ENCODE results near the gene PTPN4. TPM values are rescaled to one million over a fixed set of nuclear protein-coding genes. Genes with fewer than 3 reads are reported as not detected.

PTPN4 gene
- polyA plus RNA-seq, 3 donors = 5.5 to 6.7 (median 5.7) TPM

DNA sequence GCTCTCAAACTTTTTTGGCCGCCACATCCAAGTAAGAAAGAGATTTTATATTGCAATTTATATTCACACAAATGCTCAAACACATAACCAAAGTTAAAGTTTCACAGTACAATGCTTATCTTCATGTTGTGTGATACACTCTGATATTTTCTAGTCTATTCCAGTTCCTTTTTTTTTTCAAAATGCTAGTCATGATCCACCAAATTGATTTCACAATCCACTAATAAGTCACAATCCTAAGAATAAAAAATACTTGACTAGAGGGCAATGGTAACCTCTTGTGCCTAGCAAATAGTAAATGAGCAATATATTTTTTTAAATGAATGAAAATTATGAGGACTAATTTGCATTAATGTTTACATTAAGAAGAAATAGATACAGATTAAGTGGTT, 5.8 kb upstream of the PTPN4 start:
- peak overlapping the region; percentile 41 to 79 (median 77) for H3K27ac Mint-ChIP-seq
- no peaks in the 10 kb centered on the region for H3K36me3 Mint-ChIP-seq
- Histone ChIP-seq H3K27me3 (ENCODE audit: control insufficient read depth in 2 of 2, insufficient read depth in 2 of 2, low read length in 2 of 2) (no peaks in the 10 kb centered on the region), H4K20me1 (ENCODE audit: insufficient read depth, low read length) (no peaks in the 10 kb centered on the region), H3K36me3 (replicated peaks in 1 of 2; ENCODE audit: control insufficient read depth in 1 of 2, insufficient read depth in 2 of 2, low read length in 2 of 2) (no peaks in the 10 kb centered on the region), H3K9me3 (replicated peaks in 1 of 2; ENCODE audit: control insufficient read depth in 1 of 2, insufficient read depth in 1 of 2, low read length in 2 of 2) (no peaks in the 10 kb centered on the region), H3K4me2 (replicated peaks; ENCODE audit: extremely low read depth, low read length, poor library complexity, severe bottlenecking) (peak overlapping the region; percentile 52), H3K79me2 (ENCODE audit: insufficient read depth, low read length) (no peaks in the 10 kb centered on the region), H3K4me3 (replicated peaks in 1 of 3; ENCODE audit: low read depth in 2 of 3, low read length in 3 of 3) (peak overlapping the region in 1 of 3 experiments; percentile 33), H3K27ac (ENCODE audit: low read depth in 1 of 2, low read length in 2 of 2) (peak overlapping the region in 1 of 2 donors; percentile 55), H2AFZ (ENCODE audit: insufficient read depth, low read depth, low read length, poor library complexity, severe bottlenecking) (no peak overlapping the region), H3K4me1 (ENCODE audit: control insufficient read depth in 1 of 2, insufficient read depth in 2 of 2, low read length in 2 of 2) (peaks cover 10 to 17% of the 10 kb centered on the region in 2 donors), H3K9ac (ENCODE audit: insufficient read depth, low read length, poor library complexity, severe bottlenecking) (no peak overlapping the region)
- no CpG with 5 or more reads among the region's 1 CpG for whole genome bisulfite sequencing (ENCODE audit: insufficient coverage)
- H3K9me3 Mint-ChIP-seq = peaks cover 0 to 2% (median 0%) of the 10 kb centered on the region in 7 donors
- peak; percentile 40 to 69 (median 60) for DNase-seq
- H3K4me1 Mint-ChIP-seq = peaks cover 15% of the 10 kb centered on the region
- no peak for TF ChIP-seq CTCF (IDR thresholded peaks at IDR 0.05)
- H3K4me3 Mint-ChIP-seq = peak overlapping the region in 1 of 2 donors; percentile 73
- intact Hi-C loops (cut with micrococcal nuclease) = no loop called here
- H3K27me3 Mint-ChIP-seq (ENCODE audit: low read depth in 3 of 3) = peaks cover 0 to 3% (median 0%) of the 10 kb centered on the region in 3 donors

DNA sequence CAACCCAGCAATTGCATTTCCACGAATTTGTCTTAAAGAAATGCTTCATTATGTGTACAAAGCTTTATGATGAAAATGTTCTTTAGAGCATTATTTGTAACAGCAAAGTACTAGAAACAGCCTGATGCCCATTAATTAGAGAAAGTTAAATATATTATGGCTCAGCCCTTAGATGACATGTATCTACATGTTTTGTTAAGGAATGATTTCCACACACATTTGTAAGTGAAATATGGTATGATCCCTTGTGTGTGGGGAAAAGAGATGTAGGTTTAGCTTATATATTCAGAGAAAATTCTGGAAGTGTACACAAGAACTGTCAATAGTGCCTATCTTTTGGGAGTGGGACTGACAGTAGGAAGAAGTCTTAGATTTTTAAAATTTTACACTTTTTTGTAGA, 3.8 kb upstream of the PTPN4 start:
- H3K27ac Mint-ChIP-seq = no peak overlapping the region
- H3K36me3 Mint-ChIP-seq = no peaks in the 10 kb centered on the region
- Histone ChIP-seq H3K9ac (ENCODE audit: insufficient read depth, low read length, poor library complexity, severe bottlenecking) (no peak overlapping the region), H2AFZ (ENCODE audit: insufficient read depth, low read depth, low read length, poor library complexity, severe bottlenecking) (no peak overlapping the region), H3K4me2 (replicated peaks; ENCODE audit: extremely low read depth, low read length, poor library complexity, severe bottlenecking) (no peak overlapping the region), H3K9me3 (replicated peaks in 1 of 2; ENCODE audit: control insufficient read depth in 1 of 2, insufficient read depth in 1 of 2, low read length in 2 of 2) (no peaks in the 10 kb centered on the region), H3K4me3 (replicated peaks in 1 of 3; ENCODE audit: low read depth in 2 of 3, low read length in 3 of 3) (no peak overlapping the region), H3K36me3 (replicated peaks in 1 of 2; ENCODE audit: control insufficient read depth in 1 of 2, insufficient read depth in 2 of 2, low read length in 2 of 2) (no peaks in the 10 kb centered on the region), H3K4me1 (ENCODE audit: control insufficient read depth in 1 of 2, insufficient read depth in 2 of 2, low read length in 2 of 2) (peaks cover 22 to 34% of the 10 kb centered on the region in 2 donors), H3K27ac (ENCODE audit: low read depth in 1 of 2, low read length in 2 of 2) (no peak overlapping the region), H4K20me1 (ENCODE audit: insufficient read depth, low read length) (no peaks in the 10 kb centered on the region), H3K27me3 (ENCODE audit: control insufficient read depth in 2 of 2, insufficient read depth in 2 of 2, low read length in 2 of 2) (no peaks in the 10 kb centered on the region), H3K79me2 (ENCODE audit: insufficient read depth, low read length) (peaks cover 11% of the 10 kb centered on the region)
- DNase-seq = no peak
- H3K4me1 Mint-ChIP-seq = peaks cover 25% of the 10 kb centered on the region
- peaks cover 0 to 2% (median 0%) of the 10 kb centered on the region in 7 donors for H3K9me3 Mint-ChIP-seq
- WGBS (ENCODE audit: insufficient coverage) = no CpG with 5 or more reads among the region's 1 CpG
- no peak overlapping the region for H3K4me3 Mint-ChIP-seq
- TF ChIP-seq CTCF (IDR thresholded peaks at IDR 0.05) = no peak
- intact Hi-C loops (cut with micrococcal nuclease) = no loop called here
- no peaks in the 10 kb centered on the region for H3K27me3 Mint-ChIP-seq (ENCODE audit: low read depth in 3 of 3)

All from CD14-positive monocyte (primary cell).